ENCODE results near the gene SMG6. TPM values are rescaled to one million over a fixed set of nuclear protein-coding genes. Genes with fewer than 3 reads are reported as not detected.

SMG6 gene
- total RNA-seq, 1 experiment from 2014 or later: 28.6 TPM

GRCh38 chr17:2087597-2088211 lies 215.9 kb downstream of the SMG6 start:
- Histone ChIP-seq H4K5ac (ENCODE audit: insufficient read length, low read depth, low read length) (no peak overlapping the region), H3K9ac (ENCODE audit: extremely low read depth, insufficient read length, low read length) (no peak overlapping the region), H2BK120ac (ENCODE audit: low read depth, low read length, poor library complexity, severe bottlenecking) (no peak overlapping the region), H3K23ac (ENCODE audit: insufficient read length, low read depth, low read length) (no peak overlapping the region), H3K23me2 (ENCODE audit: insufficient read length, low read depth, low read length, poor library complexity, severe bottlenecking) (no peaks in the 10 kb centered on the region), H3K4me2 (ENCODE audit: insufficient read depth, insufficient read length, low read length) (no peak overlapping the region), H2BK5ac (ENCODE audit: insufficient read length, low read length) (no peak overlapping the region), H3K79me2 (ENCODE audit: insufficient read depth, low read length) (no peaks in the 10 kb centered on the region), H3K4ac (ENCODE audit: low read depth, low read length) (no peak overlapping the region), H2BK15ac (ENCODE audit: low read depth, low read length) (no peak overlapping the region), H4K8ac (replicated peaks; ENCODE audit: insufficient read length, low read depth, low read length) (no peak overlapping the region), H4K20me1 (ENCODE audit: control insufficient read depth, insufficient read depth, insufficient read length) (no peaks in the 10 kb centered on the region), H3K14ac (ENCODE audit: insufficient read depth, low read length) (no peak overlapping the region), H3K27ac (ENCODE audit: insufficient read length, low read depth, low read length) (no peak overlapping the region), H3K9me3 (ENCODE audit: control insufficient read depth, low read depth, low read length) (no peaks in the 10 kb centered on the region), H3T11ph (ENCODE audit: low read length) (no peak overlapping the region), H3K4me1 (ENCODE audit: insufficient read depth, low read length) (peaks cover 6% of the 10 kb centered on the region; the same call in 1 of the 2 replicates), H2AK5ac (ENCODE audit: insufficient read length, low read length) (no peak overlapping the region), H2BK12ac (ENCODE audit: insufficient read length, low read depth, low read length) (no peak overlapping the region), H3K56ac (ENCODE audit: insufficient read length, low read depth, low read length) (no peak overlapping the region), H3K18ac (ENCODE audit: insufficient read length, low read depth, low read length) (no peak overlapping the region), H3K27me3 (ENCODE audit: insufficient read depth, low read length) (no peaks in the 10 kb centered on the region), H3K79me1 (ENCODE audit: insufficient read depth, low read depth, low read length, poor library complexity, severe bottlenecking) (no peaks in the 10 kb centered on the region), H4K91ac (ENCODE audit: insufficient read length, low read depth, low read length) (no peak overlapping the region), H2BK20ac (ENCODE audit: low read depth, low read length, poor library complexity, severe bottlenecking) (no peak overlapping the region), H2AFZ (ENCODE audit: low read length) (no peak overlapping the region)
- H3K27ac Mint-ChIP-seq: no peak overlapping the region
- TF ChIP-seq, protein P1, sequence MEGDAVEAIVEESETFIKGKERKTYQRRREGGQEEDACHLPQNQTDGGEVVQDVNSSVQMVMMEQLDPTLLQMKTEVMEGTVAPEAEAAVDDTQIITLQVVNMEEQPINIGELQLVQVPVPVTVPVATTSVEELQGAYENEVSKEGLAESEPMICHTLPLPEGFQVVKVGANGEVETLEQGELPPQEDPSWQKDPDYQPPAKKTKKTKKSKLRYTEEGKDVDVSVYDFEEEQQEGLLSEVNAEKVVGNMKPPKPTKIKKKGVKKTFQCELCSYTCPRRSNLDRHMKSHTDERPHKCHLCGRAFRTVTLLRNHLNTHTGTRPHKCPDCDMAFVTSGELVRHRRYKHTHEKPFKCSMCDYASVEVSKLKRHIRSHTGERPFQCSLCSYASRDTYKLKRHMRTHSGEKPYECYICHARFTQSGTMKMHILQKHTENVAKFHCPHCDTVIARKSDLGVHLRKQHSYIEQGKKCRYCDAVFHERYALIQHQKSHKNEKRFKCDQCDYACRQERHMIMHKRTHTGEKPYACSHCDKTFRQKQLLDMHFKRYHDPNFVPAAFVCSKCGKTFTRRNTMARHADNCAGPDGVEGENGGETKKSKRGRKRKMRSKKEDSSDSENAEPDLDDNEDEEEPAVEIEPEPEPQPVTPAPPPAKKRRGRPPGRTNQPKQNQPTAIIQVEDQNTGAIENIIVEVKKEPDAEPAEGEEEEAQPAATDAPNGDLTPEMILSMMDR (conservative IDR thresholded peaks at IDR 0.05): no peak
- H3K36me3 Mint-ChIP-seq (ENCODE audit: insufficient read depth in 1 of 3, low read depth in 3 of 3): peaks cover 0 to 10% (median 0%) of the 10 kb centered on the region in 3 experiments; a peak in 1 of 7 replicates
- DNase-seq: no peak
- H3K27me3 Mint-ChIP-seq (ENCODE audit: low read depth): no peaks in the 10 kb centered on the region
- no peaks in the 10 kb centered on the region for H3K9me3 Mint-ChIP-seq
- peaks cover 22 to 31% of the 10 kb centered on the region in 2 experiments for H3K4me1 Mint-ChIP-seq
- WGBS (ENCODE audit: extremely low coverage, insufficient read length, low lambda C conversion rate): no CpG with 5 or more reads among the region's 10 CpGs
- no peak overlapping the region for H3K4me3 Mint-ChIP-seq
